Measurements from ENCODE around the gene YTHDC2.

YTHDC2 gene

DNA sequence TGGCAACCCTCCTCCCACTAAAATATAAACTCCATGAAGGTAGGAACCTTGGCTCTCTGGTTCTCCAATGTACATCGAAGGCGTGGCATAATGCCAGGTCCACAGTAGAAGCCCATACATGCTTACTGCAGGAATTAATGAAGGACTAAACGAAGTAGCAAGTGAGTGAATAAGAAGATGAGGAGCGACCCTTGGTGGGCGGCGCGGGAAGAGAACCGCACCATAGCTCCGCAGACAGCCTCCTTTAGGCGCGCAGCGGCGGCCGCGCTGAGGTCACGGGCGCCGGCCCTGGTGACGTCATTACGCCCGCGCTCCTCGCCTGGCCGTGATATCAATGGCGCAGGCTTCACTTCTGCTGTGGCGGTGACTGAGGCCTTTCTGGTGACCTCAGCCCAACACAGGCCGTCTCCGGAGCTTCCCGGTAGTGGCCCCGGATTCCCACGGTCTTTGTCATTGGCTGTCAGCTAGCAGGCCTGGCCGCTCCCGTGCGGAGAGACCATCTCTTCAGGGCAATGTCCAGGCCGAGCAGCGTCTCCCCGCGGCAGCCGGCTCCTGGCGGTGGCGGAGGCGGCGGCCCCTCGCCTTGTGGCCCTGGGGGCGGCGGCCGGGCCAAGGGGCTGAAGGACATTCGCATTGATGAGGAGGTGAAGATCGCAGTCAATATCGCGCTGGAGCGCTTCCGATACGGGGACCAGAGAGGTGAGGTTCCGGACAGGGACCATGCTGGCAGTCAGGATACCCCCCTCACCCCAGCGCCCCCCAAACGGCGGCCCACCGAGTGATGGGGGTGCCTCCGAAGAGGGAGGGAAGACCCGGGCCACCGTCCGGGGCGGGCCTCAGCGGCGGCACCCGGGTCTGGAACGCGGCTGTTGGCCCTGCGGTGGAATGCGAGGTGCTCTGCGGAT is at the start of gene YTHDC2:
TSS of gene YTHDC2 (plus strand) at position 311 of the 905 bp plus-strand sequence. CDS start at position 513, 202 bp downstream.
- in situ Hi-C loops (cut with HindIII; ENCODE audit: low sequenced_read_pairs): no loop called here

DNA sequence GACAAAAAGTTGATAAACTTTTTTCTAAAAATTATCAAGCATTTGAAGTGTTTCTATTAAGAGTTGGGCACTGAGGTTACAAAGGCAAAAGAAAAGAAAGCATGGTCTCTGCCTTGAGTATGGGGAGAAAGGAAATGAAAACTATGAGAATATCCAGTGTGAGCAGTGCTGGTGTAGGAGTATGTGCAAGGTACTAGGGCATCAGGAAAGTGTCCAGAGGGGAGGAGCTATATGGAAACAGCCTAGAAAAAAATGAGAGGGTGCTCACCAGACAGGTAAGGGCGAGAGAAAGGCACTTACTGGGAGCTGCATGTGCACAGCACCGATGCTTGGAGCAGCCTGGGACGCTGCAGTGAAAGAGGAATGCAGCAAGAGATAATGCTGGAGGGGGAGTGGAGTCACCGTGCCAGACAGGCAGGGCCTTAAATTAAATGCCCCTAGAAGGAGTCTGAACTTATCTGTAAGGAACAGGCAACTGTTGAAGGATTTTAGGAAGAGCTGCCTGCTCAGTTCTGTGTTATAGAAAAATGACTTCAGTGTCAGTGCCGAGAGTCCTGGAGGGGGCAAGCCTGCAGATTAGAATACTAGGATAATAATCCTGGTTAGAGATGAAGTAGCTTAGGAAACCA is 39.3 kb upstream of the YTHDC2 start:
- in situ Hi-C loops (cut with HindIII; ENCODE audit: low sequenced_read_pairs): no loop called here

GRCh38 chr5:113478691-113479090 is 34.8 kb upstream of the YTHDC2 start:
- in situ Hi-C loops (cut with HindIII; ENCODE audit: low sequenced_read_pairs): loop anchor here (5.0 kb wide), 1 partner anchor 56 kb away; no protein-coding TSS in a partner anchor

- in situ Hi-C loops (cut with HindIII; ENCODE audit: low sequenced_read_pairs): no loop called here
Measured at GRCh38 chr5:113480243-113480642, 33.3 kb upstream of the YTHDC2 start.

DNA sequence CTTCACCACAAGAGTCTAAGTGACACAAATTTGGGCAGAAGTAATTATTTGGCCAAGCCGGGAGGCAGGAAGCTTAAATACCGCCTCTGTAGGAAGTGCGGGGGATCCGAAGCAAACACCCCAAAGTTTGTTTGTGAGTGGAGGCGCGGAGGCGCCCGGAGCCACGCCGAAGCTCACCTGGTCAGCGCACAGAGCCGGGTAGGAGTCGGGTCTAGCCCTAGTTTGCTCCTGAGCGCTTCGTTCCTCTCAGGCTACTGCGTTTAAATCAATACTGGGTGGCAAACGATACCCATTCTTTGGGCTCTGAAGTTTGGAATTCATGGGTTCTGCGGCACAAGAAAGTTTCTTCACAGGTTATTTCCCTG is 26.1 kb upstream of the YTHDC2 start:
- in situ Hi-C loops (cut with HindIII; ENCODE audit: low sequenced_read_pairs): no loop called here

- in situ Hi-C loops (cut with HindIII; ENCODE audit: low sequenced_read_pairs): no loop called here
Measured at GRCh38 chr5:113487781-113488644, 25.5 kb upstream of the YTHDC2 start, which contains the start of gene MCC. Gene MCC, minus strand, starts transcription at chr5:113488453.

GRCh38 chr5:113488645-113489184 is 24.8 kb upstream of the YTHDC2 start:
- in situ Hi-C loops (cut with HindIII; ENCODE audit: low sequenced_read_pairs): no loop called here

DNA sequence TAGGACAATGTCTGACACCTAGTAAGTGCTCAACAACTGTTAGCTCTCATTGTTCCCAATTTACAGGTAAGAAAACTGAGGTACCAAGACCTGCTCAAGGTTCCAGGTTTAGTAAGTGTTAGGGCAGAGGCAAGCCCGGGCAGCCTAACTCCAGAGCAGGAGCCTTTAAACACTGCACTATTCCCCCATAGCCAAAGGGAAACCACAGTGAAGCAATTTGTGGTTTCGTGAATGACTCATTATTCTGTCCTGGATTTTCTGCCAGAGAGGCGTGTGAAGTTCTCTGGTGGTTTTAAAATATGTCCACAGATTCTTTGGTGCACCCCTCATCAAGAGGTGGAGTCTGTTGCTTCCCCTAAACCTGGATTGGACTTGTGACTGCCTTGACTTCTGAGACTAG is 24.2 kb upstream of the YTHDC2 start:
- in situ Hi-C loops (cut with HindIII; ENCODE audit: low sequenced_read_pairs): no loop called here

GRCh38 chr5:113490317-113490716 is 23.2 kb upstream of the YTHDC2 start:
- in situ Hi-C loops (cut with HindIII; ENCODE audit: low sequenced_read_pairs): no loop called here

DNA sequence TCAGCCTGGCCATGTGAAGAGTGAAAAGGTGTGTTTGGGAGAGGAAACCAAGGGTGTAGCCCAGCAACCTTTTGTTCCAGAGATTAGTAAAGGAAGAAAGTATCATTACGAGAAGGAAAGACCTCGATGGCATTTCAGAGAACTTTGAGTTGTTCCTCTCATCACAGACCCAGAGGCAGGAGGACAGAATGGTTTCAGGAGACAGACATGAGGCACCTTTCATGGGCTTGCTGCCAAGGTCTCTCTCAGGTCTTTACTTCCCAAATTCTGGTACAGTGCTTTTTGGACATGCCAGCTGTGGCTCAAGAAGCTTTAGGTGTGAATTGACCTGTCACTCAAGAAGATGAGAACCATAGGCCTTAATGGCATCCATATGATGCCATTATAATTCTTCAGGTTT is 22.5 kb upstream of the YTHDC2 start:
- in situ Hi-C loops (cut with HindIII; ENCODE audit: low sequenced_read_pairs): no loop called here

- in situ Hi-C loops (cut with HindIII; ENCODE audit: low sequenced_read_pairs): no loop called here
Measured at GRCh38 chr5:113493446-113493845, 20.0 kb upstream of the YTHDC2 start.

DNA sequence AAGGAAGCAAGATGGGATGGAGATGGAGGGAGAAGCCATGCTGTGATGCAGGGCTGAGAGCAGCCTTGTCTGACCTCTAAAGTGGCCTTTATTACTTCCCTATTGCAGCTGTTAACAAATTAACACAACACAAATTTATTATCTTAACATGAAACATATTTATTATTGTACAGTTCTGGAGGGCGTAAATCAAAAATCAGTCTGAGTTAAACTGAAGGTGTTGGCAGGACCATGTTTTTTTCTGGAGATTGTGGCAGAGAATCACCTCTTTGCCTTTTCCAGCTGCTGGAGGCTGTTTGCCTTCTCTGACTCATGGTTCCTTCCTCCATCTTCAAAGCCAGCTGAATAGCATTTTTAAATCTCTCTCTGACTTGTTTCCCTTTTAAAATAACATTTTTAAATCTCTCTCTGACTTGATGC is 18.1 kb upstream of the YTHDC2 start:
- in situ Hi-C loops (cut with HindIII; ENCODE audit: low sequenced_read_pairs): no loop called here

- in situ Hi-C loops (cut with HindIII; ENCODE audit: low sequenced_read_pairs): no loop called here
Measured at GRCh38 chr5:113502073-113502472, 11.4 kb upstream of the YTHDC2 start.

GRCh38 chr5:113503146-113503545 is 10.3 kb upstream of the YTHDC2 start:
- in situ Hi-C loops (cut with HindIII; ENCODE audit: low sequenced_read_pairs): no loop called here

DNA sequence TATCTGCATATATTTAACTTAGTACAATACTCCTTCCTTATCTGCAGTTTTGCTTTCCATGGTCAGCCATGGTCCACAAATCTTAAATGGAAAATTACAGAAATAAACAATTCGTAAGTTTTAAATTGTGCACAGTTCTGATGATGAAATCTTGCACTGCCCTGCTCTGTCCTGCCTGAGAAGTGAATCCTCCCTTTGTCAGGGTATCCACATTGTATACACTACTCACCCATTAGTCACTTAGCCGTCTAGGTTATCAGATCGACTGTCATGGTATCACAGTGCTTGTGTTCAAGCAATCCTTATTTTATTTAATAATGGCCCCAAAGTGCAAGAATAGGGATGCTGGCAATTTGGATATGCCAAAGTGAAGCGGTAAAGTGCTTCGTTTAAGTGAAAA is 8.3 kb upstream of the YTHDC2 start:
- in situ Hi-C loops (cut with HindIII; ENCODE audit: low sequenced_read_pairs): no loop called here

- in situ Hi-C loops (cut with HindIII; ENCODE audit: low sequenced_read_pairs): no loop called here
Measured at GRCh38 chr5:113507601-113508000, 5.9 kb upstream of the YTHDC2 start.

DNA sequence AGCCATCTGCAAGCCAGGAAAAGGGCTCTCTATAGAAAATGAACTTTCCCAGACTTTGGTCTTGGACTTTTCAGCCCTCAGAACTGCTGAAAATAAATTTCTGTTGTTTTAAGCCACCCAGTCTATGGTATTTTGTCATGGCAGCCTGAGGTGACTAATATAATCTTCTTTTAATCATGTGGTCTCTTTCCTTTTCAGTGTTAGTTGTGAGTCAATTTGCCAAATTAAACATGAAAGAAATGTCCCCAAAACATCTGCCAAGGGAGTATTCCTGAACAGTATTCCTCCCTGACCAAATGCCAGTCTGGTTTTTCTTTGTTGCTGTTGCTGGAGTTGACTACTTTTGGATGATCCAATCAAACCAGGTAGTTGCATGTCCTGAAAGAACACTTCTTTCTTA is 4.7 kb upstream of the YTHDC2 start:
- in situ Hi-C loops (cut with HindIII; ENCODE audit: low sequenced_read_pairs): no loop called here

- in situ Hi-C loops (cut with HindIII; ENCODE audit: low sequenced_read_pairs): no loop called here
Measured at GRCh38 chr5:113510836-113511451, 2.5 kb upstream of the YTHDC2 start.

DNA sequence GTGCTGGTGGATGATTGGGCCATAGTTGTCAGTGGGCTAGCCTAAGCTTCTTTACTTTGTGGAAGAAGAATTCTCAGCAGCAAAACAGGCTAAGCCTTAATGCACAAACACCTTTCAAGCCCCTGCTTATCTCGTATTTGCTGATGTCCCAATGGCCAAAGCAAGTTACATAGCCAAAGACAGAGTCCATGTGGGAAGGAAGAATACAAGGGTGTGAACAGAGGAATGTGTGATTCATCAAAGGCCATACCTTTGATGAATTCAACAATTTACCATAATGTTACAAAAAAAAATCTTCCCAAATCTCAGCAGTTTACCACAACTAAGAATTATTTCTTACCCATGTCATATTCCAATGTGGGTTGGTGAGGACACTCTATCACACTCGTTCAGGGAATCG is 1.2 kb upstream of the YTHDC2 start:
- in situ Hi-C loops (cut with HindIII; ENCODE audit: low sequenced_read_pairs): no loop called here

DNA sequence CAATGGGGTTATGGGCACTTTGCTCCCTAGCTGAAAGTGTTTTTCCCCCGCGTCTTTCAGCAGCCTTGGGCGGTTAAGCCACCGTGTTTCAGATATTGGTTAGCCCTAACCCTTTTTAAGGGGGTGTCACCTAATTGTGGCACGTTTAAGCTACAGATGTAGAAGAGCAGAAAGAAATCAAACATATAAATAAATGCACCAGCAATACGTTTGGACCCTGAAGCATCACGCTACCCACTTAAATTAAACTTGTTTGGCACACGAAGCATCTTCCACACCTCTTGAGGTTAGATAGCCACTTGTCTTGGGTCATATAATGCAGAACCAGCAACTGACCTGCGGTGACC is 768 bp downstream of the YTHDC2 start:
- in situ Hi-C loops (cut with HindIII; ENCODE audit: low sequenced_read_pairs): no loop called here

DNA sequence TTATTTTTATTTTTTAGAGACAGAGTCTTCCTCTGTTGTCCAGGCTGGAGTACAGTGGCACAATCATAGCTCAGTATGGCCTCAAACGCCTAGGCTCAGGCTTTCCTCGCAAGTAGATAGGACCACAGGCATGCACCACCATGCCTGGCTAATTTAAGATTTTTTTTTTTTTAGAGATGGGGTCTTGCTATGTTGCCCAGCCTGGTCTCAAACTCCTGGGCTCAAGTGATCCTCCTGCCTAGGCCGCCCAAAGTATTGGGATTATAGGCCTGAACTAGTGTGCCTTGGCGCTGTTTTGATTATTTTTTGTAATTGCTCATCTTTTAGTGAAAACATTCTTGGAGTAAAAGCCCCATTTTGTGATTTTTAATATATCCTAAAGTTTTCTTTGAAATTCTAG is 5.4 kb downstream of the YTHDC2 start:
- in situ Hi-C loops (cut with HindIII; ENCODE audit: low sequenced_read_pairs): loop anchor here (5.0 kb wide), 1 partner anchor 182 kb away; no protein-coding TSS in a partner anchor
